Fibroblast of lung (primary cell): ENCODE data around the gene SETDB1.

Experiments
- EZH2 ChIP-seq: IDR thresholded peaks from 2 replicates; pipeline ENCODE4 v1.5.1; 2012; ENCODE audit warnings: low read length, control low read depth, mild to moderate bottlenecking; ENCODE audit errors: missing control alignments
- TF ChIP-seq, protein P1 (sequence below), 2 donors: IDR thresholded peaks in 1 of 2; conservative IDR thresholded peaks in 1 of 2; 1 replicate in 1 of 2; 2 replicates in 1 of 2; pipeline ENCODE4 v1.5.1; 2011 to 2012; ENCODE audit warnings: low read length in 2 of 2, control low read depth in 1 of 2, inconsistent platforms in 1 of 2, low read depth in 1 of 2, mild to moderate bottlenecking in 1 of 2

DNA sequence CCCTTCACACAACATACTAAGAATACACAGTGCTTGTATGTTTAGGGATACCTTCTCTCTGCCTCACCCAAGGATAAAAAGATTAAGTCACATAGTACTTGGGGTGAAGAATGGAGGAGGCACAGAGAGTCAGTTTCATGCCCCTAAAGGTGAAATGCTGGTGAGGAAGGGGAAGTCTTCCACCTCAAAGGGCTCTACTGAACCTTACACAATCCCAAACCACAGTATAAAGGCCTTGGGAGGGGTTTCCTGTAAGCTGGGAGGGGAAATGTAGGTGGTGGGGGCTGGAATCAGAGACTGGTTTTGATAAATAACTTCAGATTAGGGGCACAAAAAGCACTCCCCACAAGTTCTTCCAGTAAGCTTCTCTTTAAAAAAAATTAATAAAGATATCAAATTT is 77.0 kb downstream of the SETDB1 start:
- TF ChIP-seq, protein P1, sequence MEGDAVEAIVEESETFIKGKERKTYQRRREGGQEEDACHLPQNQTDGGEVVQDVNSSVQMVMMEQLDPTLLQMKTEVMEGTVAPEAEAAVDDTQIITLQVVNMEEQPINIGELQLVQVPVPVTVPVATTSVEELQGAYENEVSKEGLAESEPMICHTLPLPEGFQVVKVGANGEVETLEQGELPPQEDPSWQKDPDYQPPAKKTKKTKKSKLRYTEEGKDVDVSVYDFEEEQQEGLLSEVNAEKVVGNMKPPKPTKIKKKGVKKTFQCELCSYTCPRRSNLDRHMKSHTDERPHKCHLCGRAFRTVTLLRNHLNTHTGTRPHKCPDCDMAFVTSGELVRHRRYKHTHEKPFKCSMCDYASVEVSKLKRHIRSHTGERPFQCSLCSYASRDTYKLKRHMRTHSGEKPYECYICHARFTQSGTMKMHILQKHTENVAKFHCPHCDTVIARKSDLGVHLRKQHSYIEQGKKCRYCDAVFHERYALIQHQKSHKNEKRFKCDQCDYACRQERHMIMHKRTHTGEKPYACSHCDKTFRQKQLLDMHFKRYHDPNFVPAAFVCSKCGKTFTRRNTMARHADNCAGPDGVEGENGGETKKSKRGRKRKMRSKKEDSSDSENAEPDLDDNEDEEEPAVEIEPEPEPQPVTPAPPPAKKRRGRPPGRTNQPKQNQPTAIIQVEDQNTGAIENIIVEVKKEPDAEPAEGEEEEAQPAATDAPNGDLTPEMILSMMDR (conservative IDR thresholded peaks at IDR 0.05 in 1 of 2, IDR thresholded peaks at IDR 0.05 in 1 of 2; ENCODE audit: low read depth in 1 of 2, low read length in 2 of 2), result no peak
- no peak for TF ChIP-seq EZH2
